Measurements from ENCODE around the gene FASTKD1. TPM values are rescaled to one million over a fixed set of nuclear protein-coding genes. Genes with fewer than 3 reads are reported as not detected.

Gene FASTKD1
- total and polyA plus RNA-seq, 10 of the 15 experiments (the other 5 are each of a cell fraction or from before 2014, with no cell fraction given): 45.6 to 76.1 (median 63.4) TPM

GRCh38 chr2:169509298-169509885 is 64.3 kb downstream of the FASTKD1 start, which contains the start of gene KLHL41:
TSS of gene KLHL41 (plus strand) at chr2:169509702. CDS start at chr2:169509779, 77 bp downstream.
- Histone ChIP-seq H3K27me3 (replicated peaks in 1 of 2; ENCODE audit: control insufficient read depth in 2 of 2, insufficient read depth in 2 of 2, low read length in 1 of 2) (no peaks in the 10 kb centered on the region; a peak in 1 of 4 replicates), H3K4me2 (ENCODE audit: control insufficient read depth, insufficient read depth) (no peak within 1 kb of the TSS), H3K9me3 (replicated peaks; ENCODE audit: control insufficient read depth, insufficient read depth, low read length) (no peaks in the 10 kb centered on the region), H4K20me1 (ENCODE audit: control insufficient read depth, insufficient read depth) (no peaks in the 10 kb centered on the region), H3K79me2 (ENCODE audit: control insufficient read depth, insufficient read depth, low read length) (no peaks in the 10 kb centered on the region), H3K36me3 (ENCODE audit: control insufficient read depth in 2 of 2, insufficient read depth in 2 of 2, low read length in 1 of 2) (no peaks in the 10 kb centered on the region), H3K4me1 (ENCODE audit: control insufficient read depth, insufficient read depth, low read length) (no peaks in the 10 kb centered on the region), H3K4me3 (no peak within 1 kb of the TSS), H3K9ac (ENCODE audit: control insufficient read depth, insufficient read depth, low read length) (no peak within 1 kb of the TSS), H2AFZ (ENCODE audit: control insufficient read depth, low read depth, low read length) (no peak within 1 kb of the TSS), H3K27ac (ENCODE audit: control insufficient read depth, insufficient read depth) (no peak within 1 kb of the TSS)
- TF ChIP-seq CREB1 (IDR thresholded peaks at IDR 0.05; ENCODE audit: low read depth): no peak
- TF ChIP-seq BCL3 (IDR thresholded peaks at IDR 0.05; ENCODE audit: borderline replicate concordance, insufficient read depth, low read depth, low read length, poor library complexity, severe bottlenecking): no peak
- TF ChIP-seq CBX3 (IDR thresholded peaks at IDR 0.05; ENCODE audit: borderline replicate concordance, low read depth): no peak
- no peak for TF ChIP-seq ETV6 (conservative IDR thresholded peaks at IDR 0.05 in 1 of 2, IDR thresholded peaks at IDR 0.05 in 1 of 2; ENCODE audit: borderline replicate concordance in 1 of 2, low read depth in 1 of 2)
- TF ChIP-seq YY1 (IDR thresholded peaks at IDR 0.05; ENCODE audit: low read depth, low read length): no peak
- TF ChIP-seq USF2 (IDR thresholded peaks at IDR 0.05; ENCODE audit: borderline replicate concordance, low read depth, low read length): no peak
- no peak for TF ChIP-seq HDAC6 (IDR thresholded peaks at IDR 0.05; ENCODE audit: unreplicated experiment)
- TF ChIP-seq RB1 (IDR thresholded peaks at IDR 0.05; ENCODE audit: borderline replicate concordance): no peak
- TF ChIP-seq ZZZ3 (IDR thresholded peaks at IDR 0.05; ENCODE audit: control insufficient read depth, insufficient read length, low read depth): no peak
- TF ChIP-seq FOXK2 (IDR thresholded peaks at IDR 0.05): no peak
- TF ChIP-seq EP300 (IDR thresholded peaks at IDR 0.05; ENCODE audit: borderline replicate concordance in 1 of 2, control insufficient read depth in 1 of 2, low read depth in 2 of 2, low read length in 2 of 2): no peak
- no peak for TF ChIP-seq SREBF1 (IDR thresholded peaks at IDR 0.05; ENCODE audit: low read length)
- no peak for TF ChIP-seq ESRRA (IDR thresholded peaks at IDR 0.05; ENCODE audit: low read length)
- SMC1A ChIA-PET (ENCODE audit: uncharacterized antibody, unreplicated experiment): no interaction called here
- no peak for FAIRE-seq
- BruUV-seq (replicated peaks): no TSS peak
- 67% methylated on average over 4 of the region's 4 CpGs for WGBS (ENCODE audit: insufficient coverage, insufficient replicate concordance, low lambda C conversion rate, missing lambda C conversion rate)
- in situ Hi-C loops (cut with MboI): no loop called here
- intact Hi-C loops (cut with micrococcal nuclease; ENCODE audit: unreplicated experiment): no loop called here
- DNase-seq (ENCODE audit: low read depth, low spot score): no peak
- RAD21 ChIA-PET (ENCODE audit: unreplicated experiment): no interaction called here
- POLR2A ChIA-PET: no interaction called here
- CTCF ChIA-PET: interaction anchor here (0.6 to 1.1 kb wide), 3 partner anchors 19 to 314 kb away, joined by 3 read pairs; no protein-coding TSS in a partner anchor
- no peak for ATAC-seq

All from GM12878 (cell line).